GM19099 (cell line): ENCODE data around the gene AP2B1.

Source experiments
- POLR2A ChIP-seq: IDR thresholded peaks from 3 replicates; pipeline ENCODE4 v1.6.1; 2011; ENCODE audit warnings: low read depth; ENCODE audit not compliant: insufficient read length; ENCODE audit errors: extremely low read depth

AP2B1 gene

GRCh38 chr17:35597604-35598003 is 10.5 kb downstream of the AP2B1 start:
- no peak for TF ChIP-seq POLR2A

- no peak for TF ChIP-seq POLR2A
Observed at GRCh38 chr17:35603674-35604073, 16.6 kb downstream of the AP2B1 start.

- TF ChIP-seq POLR2A = no peak
Observed at GRCh38 chr17:35605678-35606077, 18.6 kb downstream of the AP2B1 start.

GRCh38 chr17:35607239-35607847 is 20.2 kb downstream of the AP2B1 start:
- no peak for TF ChIP-seq POLR2A

- no peak for TF ChIP-seq POLR2A
Observed at GRCh38 chr17:35609831-35610230, 22.7 kb downstream of the AP2B1 start.

- TF ChIP-seq POLR2A = no peak
Observed at GRCh38 chr17:35612924-35613521, 25.9 kb downstream of the AP2B1 start.

GRCh38 chr17:35614810-35615209 is 27.7 kb downstream of the AP2B1 start:
- TF ChIP-seq POLR2A = no peak

GRCh38 chr17:35616536-35616935 is 29.4 kb downstream of the AP2B1 start:
- TF ChIP-seq POLR2A = no peak

- TF ChIP-seq POLR2A = no peak
Observed at GRCh38 chr17:35617505-35617904, 30.4 kb downstream of the AP2B1 start.

GRCh38 chr17:35618628-35619027 is 31.5 kb downstream of the AP2B1 start:
- no peak for TF ChIP-seq POLR2A

- TF ChIP-seq POLR2A = no peak
Observed at GRCh38 chr17:35621768-35622167, 34.6 kb downstream of the AP2B1 start.

- TF ChIP-seq POLR2A = no peak
Observed at GRCh38 chr17:35627417-35627816, 40.3 kb downstream of the AP2B1 start.

- no peak for TF ChIP-seq POLR2A
Observed at GRCh38 chr17:35630530-35631148, 43.5 kb downstream of the AP2B1 start.

- TF ChIP-seq POLR2A = no peak
Observed at GRCh38 chr17:35641032-35641431, 53.9 kb downstream of the AP2B1 start.

GRCh38 chr17:35645923-35646322 is 58.8 kb downstream of the AP2B1 start:
- TF ChIP-seq POLR2A = no peak

GRCh38 chr17:35651467-35651866 is 64.3 kb downstream of the AP2B1 start:
- no peak for TF ChIP-seq POLR2A
